Smooth muscle cell (in vitro differentiated cells): ENCODE results near the gene CLEC10A. TPM values are rescaled to one million over a fixed set of nuclear protein-coding genes. Genes with fewer than 3 reads are reported as not detected.

Experiments used
- DNase-seq: peaks from one replicate; lab custom pipeline; 2025; ENCODE audit not compliant: unreplicated experiment; lab: John Stamatoyannopoulos, UW
- H2AFZ ChIP-seq: fragments of 200-600 bp; sonication (generic); 2 replicates; pipeline ENCODE4 v1.6.0; 2016; ENCODE audit warnings: antibody characterized with exemption, low read depth, mild to moderate bottlenecking
- H3F3A ChIP-seq: fragments of 200-600 bp; sonication (generic); 2 replicates; pipeline ENCODE4 v1.6.0; 2017; ENCODE audit warnings: antibody characterized with exemption, low read depth
- H3K27ac ChIP-seq: fragments of 200-600 bp; sonication (generic); 2 replicates; pipeline ENCODE4 v1.5.1; 2016; ENCODE audit warnings: low read depth, mild to moderate bottlenecking
- H3K27me3 ChIP-seq: fragments of 200-600 bp; sonication (generic); 2 replicates; pipeline ENCODE4 v1.6.1; 2016; ENCODE audit warnings: low read depth, mild to moderate bottlenecking
- H3K36me3 ChIP-seq: fragments of 200-600 bp; sonication (generic); 2 replicates; pipeline ENCODE4 v1.5.1; 2016; ENCODE audit warnings: low read depth
- H3K4me1 ChIP-seq: fragments of 200-600 bp; sonication (generic); 2 replicates; pipeline ENCODE4 v1.5.1; 2016; ENCODE audit warnings: low read depth
- H3K4me2 ChIP-seq: fragments of 200-600 bp; sonication (generic); 2 replicates; pipeline ENCODE4 v1.6.0; 2016; ENCODE audit warnings: mild to moderate bottlenecking
- H3K4me3 ChIP-seq: fragments of 200-600 bp; sonication (generic); 2 replicates; pipeline ENCODE4 v1.5.1; 2016; ENCODE audit warnings: mild to moderate bottlenecking
- H3K79me2 ChIP-seq: fragments of 200-600 bp; sonication (generic); 2 replicates; pipeline ENCODE4 v1.6.0; 2016; ENCODE audit warnings: low read depth, mild to moderate bottlenecking
- H3K9ac ChIP-seq: fragments of 200-600 bp; sonication (generic); 2 replicates; pipeline ENCODE4 v1.6.0; 2016; ENCODE audit warnings: low read depth
- H3K9me3 ChIP-seq: fragments of 200-600 bp; sonication (generic); replicated peaks from 2 replicates; pipeline ENCODE4 v1.5.1; 2016; ENCODE audit warnings: low read depth
- H4K20me1 ChIP-seq: fragments of 200-600 bp; sonication (generic); 2 replicates; pipeline ENCODE4 v1.6.0; 2016; ENCODE audit warnings: low read depth
- WGBS: methylation state at CpG from one replicate; pipeline ENCODE4 v1.1.7; 2016; ENCODE audit warnings: low lambda C conversion rate; 5-methylcytosine and 5-hydroxymethylcytosine counted together
- polyA plus RNA-seq: library from polyadenylated mRNA; unstranded; fragments of >200 nt; fragmentation: Nextera tagmentation; extraction: Ambion mirVana; gene quantifications from 2 replicates; pipeline ENCODE4 v1.2.1, GENCODE V29; 2016
- total RNA-seq: library from RNA; depleted of rRNA; stranded (reverse); fragments of >200 nt; gene quantifications from 2 replicates; pipeline ENCODE4 v1.2.3, GENCODE V29; 2014
- TF ChIP-seq, protein P1 (sequence below): fragments of 200-600 bp; sonication (generic); IDR thresholded peaks from 2 replicates; pipeline ENCODE4 v1.5.1; 2017; ENCODE audit warnings: borderline replicate concordance, mild to moderate bottlenecking, antibody characterized with exemption; ENCODE audit not compliant: insufficient read depth, poor library complexity, severe bottlenecking

CLEC10A gene
- total and polyA plus RNA-seq, 2 experiments from 2014 or later, result not detected

GRCh38 chr17:7110617-7111306, 30.7 kb upstream of the CLEC10A start:
- Histone ChIP-seq H3K4me2 (no peak overlapping the region), H2AFZ (no peak overlapping the region), H3K27ac (no peak overlapping the region), H3K36me3 (no peaks in the 10 kb centered on the region), H3K27me3 (no peaks in the 10 kb centered on the region), H3K9ac (no peak overlapping the region), H3K9me3 (no peaks in the 10 kb centered on the region), H3K4me1 (no peaks in the 10 kb centered on the region), H3K4me3 (no peak overlapping the region), H4K20me1 (no peaks in the 10 kb centered on the region), H3K79me2 (no peaks in the 10 kb centered on the region), H3F3A (no peaks in the 10 kb centered on the region)
- 66% methylated on average over 11 of the region's 11 CpGs for WGBS
- TF ChIP-seq, protein P1, sequence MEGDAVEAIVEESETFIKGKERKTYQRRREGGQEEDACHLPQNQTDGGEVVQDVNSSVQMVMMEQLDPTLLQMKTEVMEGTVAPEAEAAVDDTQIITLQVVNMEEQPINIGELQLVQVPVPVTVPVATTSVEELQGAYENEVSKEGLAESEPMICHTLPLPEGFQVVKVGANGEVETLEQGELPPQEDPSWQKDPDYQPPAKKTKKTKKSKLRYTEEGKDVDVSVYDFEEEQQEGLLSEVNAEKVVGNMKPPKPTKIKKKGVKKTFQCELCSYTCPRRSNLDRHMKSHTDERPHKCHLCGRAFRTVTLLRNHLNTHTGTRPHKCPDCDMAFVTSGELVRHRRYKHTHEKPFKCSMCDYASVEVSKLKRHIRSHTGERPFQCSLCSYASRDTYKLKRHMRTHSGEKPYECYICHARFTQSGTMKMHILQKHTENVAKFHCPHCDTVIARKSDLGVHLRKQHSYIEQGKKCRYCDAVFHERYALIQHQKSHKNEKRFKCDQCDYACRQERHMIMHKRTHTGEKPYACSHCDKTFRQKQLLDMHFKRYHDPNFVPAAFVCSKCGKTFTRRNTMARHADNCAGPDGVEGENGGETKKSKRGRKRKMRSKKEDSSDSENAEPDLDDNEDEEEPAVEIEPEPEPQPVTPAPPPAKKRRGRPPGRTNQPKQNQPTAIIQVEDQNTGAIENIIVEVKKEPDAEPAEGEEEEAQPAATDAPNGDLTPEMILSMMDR, result no peak
- no peak for DNase-seq

GRCh38 chr17:7109461-7110322, 29.6 kb upstream of the CLEC10A start:
- H3K9ac ChIP-seq, result no peak overlapping the region
- H3K9me3 ChIP-seq, result no peaks in the 10 kb centered on the region
- H2AFZ ChIP-seq, result no peak overlapping the region
- WGBS, result 85% methylated on average over 9 of the region's 10 CpGs
- TF ChIP-seq, protein P1, result no peak
- no peak for DNase-seq
- H3K79me2 ChIP-seq, result no peaks in the 10 kb centered on the region
- H3K4me3 ChIP-seq, result no peak overlapping the region
- no peaks in the 10 kb centered on the region for H3K36me3 ChIP-seq
- H3K27me3 ChIP-seq, result no peaks in the 10 kb centered on the region
- H3K27ac ChIP-seq, result no peak overlapping the region
- no peaks in the 10 kb centered on the region for H4K20me1 ChIP-seq
- no peak overlapping the region for H3K4me2 ChIP-seq
- no peaks in the 10 kb centered on the region for H3F3A ChIP-seq
- H3K4me1 ChIP-seq, result no peaks in the 10 kb centered on the region

DNA sequence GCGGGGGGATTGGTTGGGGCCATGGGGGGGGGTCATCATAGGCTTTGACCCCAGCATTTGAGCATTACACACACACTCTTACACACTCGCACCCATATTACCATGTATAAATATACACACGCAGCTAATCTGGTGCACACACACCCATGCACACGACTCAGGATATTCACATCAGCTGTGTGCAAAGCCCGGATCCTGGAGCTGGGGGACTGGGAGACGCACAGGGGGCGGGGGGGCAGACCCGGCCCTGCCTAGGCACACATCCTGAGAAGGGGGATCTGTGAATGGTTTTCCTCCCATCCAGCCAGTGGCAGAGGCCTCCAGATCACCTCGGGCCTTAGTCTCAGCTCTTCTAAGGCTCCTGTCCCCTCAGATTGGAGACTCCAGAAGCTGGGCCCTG, 28.9 kb upstream of the CLEC10A start:
- Histone ChIP-seq H2AFZ (no peak overlapping the region), H3K9ac (no peak overlapping the region), H3K4me2 (no peak overlapping the region), H3K27ac (no peak overlapping the region), H4K20me1 (no peaks in the 10 kb centered on the region), H3K36me3 (no peaks in the 10 kb centered on the region), H3F3A (no peaks in the 10 kb centered on the region), H3K27me3 (no peaks in the 10 kb centered on the region), H3K9me3 (no peaks in the 10 kb centered on the region), H3K79me2 (no peaks in the 10 kb centered on the region), H3K4me1 (no peaks in the 10 kb centered on the region), H3K4me3 (no peak overlapping the region)
- 91% methylated on average over 6 of the region's 9 CpGs for WGBS
- no peak for DNase-seq
- TF ChIP-seq, protein P1, result no peak

DNA sequence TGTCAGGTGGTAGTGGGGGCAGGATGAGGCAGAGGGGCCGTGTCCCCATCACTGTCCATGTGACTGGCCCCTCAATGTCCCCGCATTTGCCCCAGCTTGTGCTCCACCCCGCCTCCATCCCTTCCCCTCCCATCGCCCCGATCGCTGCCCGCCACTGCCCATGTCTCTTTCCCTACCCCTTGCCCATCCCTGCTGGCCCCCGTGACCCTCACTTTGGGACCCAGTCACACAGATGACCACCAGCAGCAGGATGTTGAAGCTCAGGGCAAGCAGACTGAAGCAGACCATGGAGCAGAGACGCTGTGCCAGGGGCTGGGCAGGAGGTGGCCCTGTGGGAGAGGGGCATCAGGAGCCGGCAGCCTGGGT, 28.5 kb upstream of the CLEC10A start:
- no peak overlapping the region for H2AFZ ChIP-seq
- TF ChIP-seq, protein P1, result no peak
- WGBS, result 96% methylated on average over 7 of the region's 10 CpGs

More for the DNA sequence above, 28.5 kb upstream of the CLEC10A start:
- peaks cover under 1% of the 10 kb centered on the region for H3K27me3 ChIP-seq
- no peak for DNase-seq
- no peak overlapping the region for H3K9ac ChIP-seq
- H3K9me3 ChIP-seq, result no peaks in the 10 kb centered on the region
- no peak overlapping the region for H3K4me2 ChIP-seq
- H4K20me1 ChIP-seq, result no peaks in the 10 kb centered on the region
- H3K4me1 ChIP-seq, result no peaks in the 10 kb centered on the region
- H3K36me3 ChIP-seq, result no peaks in the 10 kb centered on the region
- H3F3A ChIP-seq, result no peaks in the 10 kb centered on the region
- no peak overlapping the region for H3K27ac ChIP-seq
- no peaks in the 10 kb centered on the region for H3K79me2 ChIP-seq
- no peak overlapping the region for H3K4me3 ChIP-seq
